Keratinocyte (primary cell): ENCODE data around the gene RPN1.

ENCODE experiments used
- CTCF ChIP-seq, 3 experiments: IDR thresholded peaks in 1 of 3; conservative IDR thresholded peaks in 1 of 3; optimal IDR thresholded peaks in 1 of 3; 2 replicates in 2 of 3; 3 replicates in 1 of 3; pipeline versions ENCODE3 to v1.5.1; 2011; ENCODE audit warnings: low read length in 3 of 3, mild to moderate bottlenecking in 3 of 3, moderate library complexity in 2 of 3, control low read depth in 1 of 3, inconsistent platforms in 1 of 3; ENCODE audit not compliant: insufficient read depth in 2 of 3; ENCODE audit errors: extremely low read depth in 1 of 3
- EZH2 ChIP-seq: IDR thresholded peaks from one replicate; pipeline ENCODE4 v1.6.1; 2012; ENCODE audit warnings: inconsistent platforms, mild to moderate bottlenecking, low read length, moderate library complexity

- no peak for TF ChIP-seq CTCF (optimal IDR thresholded peaks at IDR 0.05 in 1 of 3, IDR thresholded peaks at IDR 0.05 in 1 of 3, conservative IDR thresholded peaks at IDR 0.05 in 1 of 3; ENCODE audit: extremely low read depth in 1 of 3, insufficient read depth in 2 of 3, low read length in 3 of 3)
- no peak for TF ChIP-seq EZH2
These were observed 72.3 kb downstream of the RPN1 start for GRCh38 chr3:128578346-128578745.
